T-cell (primary cell): Measurements from ENCODE around the gene MAP3K2. TPM values are rescaled to one million over a fixed set of nuclear protein-coding genes. Genes with fewer than 3 reads are reported as not detected.

ENCODE experiments used
- ATAC-seq, 4 experiments: fragments of 200-7000 bp in 3 of 4; fragments of 150-1000 bp in 1 of 4; cut with Tn5 transposase; replicated peaks in 1 of 4; 1 replicate in 3 of 4; 2 replicates in 1 of 4; pipeline ENCODE4 v1.10.0; 2021; ENCODE audit warnings: moderate library complexity in 3 of 4, mild to moderate bottlenecking in 2 of 4, moderate number of reproducible peaks in 1 of 4
- CTCF ChIA-PET, 2 donors: fragments of 300-600 bp; sonication (Branson Sonifier 250); formaldehyde crosslinking; loops; one replicate each; lab custom pipeline; 2022; ENCODE audit warnings: antibody characterized with exemption in 2 of 2; lab: Charles Lee
- POLR2A ChIA-PET, 2 donors: fragments of 300-600 bp; sonication (Branson Sonifier 250); formaldehyde crosslinking; loops; one replicate each; lab custom pipeline; 2022; ENCODE audit warnings: antibody characterized with exemption in 2 of 2; lab: Charles Lee
- DNase-seq, 35 experiments: peaks; one replicate each; pipeline versions ENCODE4 v3.0.0 to v3.0.0-alpha.2; 2013 to 2023
- H3K27ac ChIP-seq: one replicate; pipeline ENCODE4 v1.5.1; 2013; ENCODE audit warnings: low read length
- H3K27me3 ChIP-seq, 2 experiments: replicated peaks in 1 of 2; 1 replicate in 1 of 2; 2 replicates in 1 of 2; pipeline versions ENCODE4 v1.6.1 to v1.7.0; 2013; ENCODE audit warnings: low read length in 1 of 2, mixed read lengths in 1 of 2; ENCODE audit not compliant: control insufficient read depth in 2 of 2, insufficient read depth in 2 of 2; ENCODE audit errors: extremely low read depth in 1 of 2
- H3K36me3 ChIP-seq, 2 donors: 1 replicate in 1 of 2; 2 replicates in 1 of 2; pipeline versions ENCODE4 v1.6.1 to v1.7.0; 2013; ENCODE audit warnings: low read length in 1 of 2; ENCODE audit not compliant: control insufficient read depth in 2 of 2, insufficient read depth in 1 of 2; ENCODE audit errors: extremely low read depth in 1 of 2
- H3K4me1 ChIP-seq, 2 experiments: 1 replicate in 1 of 2; 2 replicates in 1 of 2; pipeline versions ENCODE4 v1.6.1 to v1.7.0; 2013; ENCODE audit warnings: low read length in 2 of 2, mixed read lengths in 1 of 2; ENCODE audit not compliant: insufficient read depth in 2 of 2, control insufficient read depth in 1 of 2; ENCODE audit errors: extremely low read depth in 1 of 2
- H3K4me3 ChIP-seq, 2 donors: 1 replicate in 1 of 2; 2 replicates in 1 of 2; pipeline versions ENCODE4 v1.5.1 to v1.7.0; 2013; ENCODE audit warnings: mild to moderate bottlenecking in 2 of 2, low read length in 1 of 2, moderate library complexity in 1 of 2; ENCODE audit not compliant: control insufficient read depth in 1 of 2; ENCODE audit errors: extremely low read depth in 1 of 2
- H3K9me3 ChIP-seq: 2 replicates; pipeline ENCODE4 v1.7.0; 2013
- H3K27ac Mint-ChIP-seq, 2 donors: one replicate each; pipeline ENCODE4 v1.8.0; 2020 to 2021; ENCODE audit warnings: mild to moderate bottlenecking in 2 of 2, mixed read lengths in 2 of 2
- H3K27me3 Mint-ChIP-seq, 2 donors: one replicate each; pipeline ENCODE4 v1.8.0; 2021 to 2022; ENCODE audit warnings: mixed read lengths in 2 of 2
- H3K36me3 Mint-ChIP-seq: one replicate; pipeline ENCODE4 v1.8.0; 2021; ENCODE audit warnings: mixed read lengths
- H3K4me1 Mint-ChIP-seq, 3 donors: one replicate each; pipeline ENCODE4 v1.8.0; 2020 to 2022; ENCODE audit warnings: mixed read lengths in 3 of 3, mild to moderate bottlenecking in 1 of 3
- H3K4me3 Mint-ChIP-seq, 3 donors: one replicate each; pipeline ENCODE4 v1.8.0; 2020 to 2022; ENCODE audit warnings: mild to moderate bottlenecking in 3 of 3, mixed read lengths in 3 of 3, moderate library complexity in 3 of 3
- H3K9me3 Mint-ChIP-seq, 3 donors: one replicate each; pipeline ENCODE4 v1.8.0; 2020 to 2022; ENCODE audit warnings: mixed read lengths in 3 of 3
- WGBS: methylation state at CpG from one replicate; pipeline ENCODE4 v1.1.5; 2013; ENCODE audit warnings: missing lambda C conversion rate; ENCODE audit not compliant: insufficient coverage; 5-methylcytosine and 5-hydroxymethylcytosine counted together
- total RNA-seq, 35 experiments: library from RNA in 6 of 35; stranded (reverse) in 6 of 35; fragments of 120-200 nt in 1 of 35; gene quantifications; one replicate each; pipeline versions ENCODE4 v1.2.1 to v1.2.4 and lab custom pipeline; 2013 to 2026

MAP3K2 gene
- total RNA-seq, 5 donors from 2014 or later (not counting 1 experiment from before 2014, with no cell fraction given): 81.6 to 89.1 (median 83.2) TPM

DNA sequence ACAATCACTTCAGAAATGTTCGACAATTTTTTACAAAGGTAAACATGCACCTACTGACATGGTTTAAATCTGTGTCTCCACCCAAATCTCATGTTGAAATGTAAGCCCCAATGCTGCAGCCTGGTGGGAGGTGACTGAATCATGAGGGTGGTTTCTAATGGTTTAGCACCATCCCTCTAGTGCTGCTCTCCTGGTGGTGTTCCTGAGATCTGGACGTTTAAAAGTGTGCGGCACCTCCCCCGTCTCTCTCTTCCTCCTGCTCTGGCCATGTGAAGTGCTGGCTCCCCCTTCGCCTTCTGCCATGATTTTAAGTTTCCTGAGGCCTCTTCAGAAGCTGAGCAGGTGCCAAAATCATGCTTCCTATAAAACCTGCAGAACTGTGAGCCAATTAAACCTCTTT is 28.3 kb downstream of the MAP3K2 start:
- POLR2A ChIA-PET: no interaction called here
- Histone ChIP-seq H3K9me3 (no peaks in the 10 kb centered on the region), H3K27ac (no peak overlapping the region), H3K27me3 (no peaks in the 10 kb centered on the region), H3K4me3 (no peak overlapping the region), H3K4me1 (peaks cover 4% of the 10 kb centered on the region in 2 experiments), H3K36me3 (no peaks in the 10 kb centered on the region)
- no peak for ATAC-seq
- Mint-ChIP-seq H3K4me1 (peaks cover 71 to 86% (median 77%) of the 10 kb centered on the region in 3 donors), H3K4me3 (no peak overlapping the region), H3K27ac (peak overlapping the region in 1 of 2 donors; percentile 70), H3K9me3 (no peaks in the 10 kb centered on the region), H3K36me3 (peaks cover 5% of the 10 kb centered on the region), H3K27me3 (no peaks in the 10 kb centered on the region)
- CTCF ChIA-PET: no interaction called here
- WGBS: 100% methylated on average over 2 of the region's 5 CpGs
- no peak for DNase-seq

DNA sequence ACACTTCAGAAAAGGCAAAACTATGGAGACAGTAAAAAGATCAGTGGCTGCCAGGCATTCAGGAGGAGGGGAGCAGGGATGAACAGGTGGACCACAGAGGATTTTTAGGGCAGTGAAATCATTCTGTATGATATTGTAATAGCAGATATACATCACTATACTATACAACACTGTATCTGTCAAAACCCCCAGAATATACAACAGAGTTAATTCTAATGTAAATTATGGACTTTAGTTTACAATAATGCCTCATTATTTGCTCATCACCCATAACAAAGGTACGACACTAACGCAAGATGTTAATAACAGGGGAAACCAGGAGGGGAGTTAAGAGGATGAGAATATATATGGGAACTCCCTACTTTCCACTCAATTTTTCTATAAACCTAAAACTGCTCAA is 28.8 kb downstream of the MAP3K2 start:
- H3K4me3 Mint-ChIP-seq: no peak overlapping the region
- DNase-seq: no peak
- Histone ChIP-seq H3K36me3 (no peaks in the 10 kb centered on the region), H3K27ac (no peak overlapping the region), H3K9me3 (no peaks in the 10 kb centered on the region), H3K4me1 (peaks cover 4 to 6% of the 10 kb centered on the region in 2 experiments), H3K27me3 (no peaks in the 10 kb centered on the region), H3K4me3 (no peak overlapping the region)
- no peaks in the 10 kb centered on the region for H3K27me3 Mint-ChIP-seq
- peaks cover 5% of the 10 kb centered on the region for H3K36me3 Mint-ChIP-seq
- POLR2A ChIA-PET: no interaction called here
- H3K9me3 Mint-ChIP-seq: no peaks in the 10 kb centered on the region
- CTCF ChIA-PET: no interaction called here
- H3K4me1 Mint-ChIP-seq: peaks cover 69 to 85% (median 75%) of the 10 kb centered on the region in 3 donors
- ATAC-seq: no peak
- no CpG with 5 or more reads among the region's 2 CpGs for WGBS
- no peak overlapping the region for H3K27ac Mint-ChIP-seq

DNA sequence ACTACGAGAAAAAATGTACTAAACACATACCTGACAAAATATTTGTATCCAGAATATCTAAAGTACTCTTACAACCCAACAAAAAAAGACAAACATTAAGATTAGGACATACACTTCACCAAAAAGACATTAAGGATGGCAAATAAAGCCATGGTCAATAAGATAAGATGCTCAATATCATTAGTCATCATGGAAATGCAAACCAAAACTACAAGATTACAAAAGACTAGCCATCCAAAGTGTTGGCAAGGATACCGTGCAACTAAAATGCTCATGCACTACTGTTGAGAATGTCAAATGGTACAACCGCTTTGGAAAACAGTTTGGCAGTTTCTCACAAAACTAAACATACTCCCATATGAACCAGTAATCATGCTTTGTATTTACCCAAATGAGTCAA is 29.7 kb downstream of the MAP3K2 start:
- no peak for ATAC-seq
- Histone ChIP-seq H3K27me3 (no peaks in the 10 kb centered on the region), H3K36me3 (no peaks in the 10 kb centered on the region), H3K4me3 (no peak overlapping the region), H3K27ac (no peak overlapping the region), H3K9me3 (no peaks in the 10 kb centered on the region), H3K4me1 (peaks cover 0 to 5% of the 10 kb centered on the region in 2 experiments)
- peaks cover 63 to 77% (median 68%) of the 10 kb centered on the region in 3 donors for H3K4me1 Mint-ChIP-seq
- H3K27me3 Mint-ChIP-seq: no peaks in the 10 kb centered on the region
- ChIA-PET CTCF (interaction anchor here (0.6 to 0.9 kb wide), 2 partner anchors 8 to 122 kb away, joined by 3 to 4 read pairs; no protein-coding TSS in a partner anchor), POLR2A (no interaction called here)
- H3K36me3 Mint-ChIP-seq: peaks cover 5% of the 10 kb centered on the region
- DNase-seq: no peak
- whole genome bisulfite sequencing: 97% methylated on average over 3 of the region's 3 CpGs
- H3K27ac Mint-ChIP-seq: no peak overlapping the region
- H3K4me3 Mint-ChIP-seq: no peak overlapping the region
- H3K9me3 Mint-ChIP-seq: no peaks in the 10 kb centered on the region

DNA sequence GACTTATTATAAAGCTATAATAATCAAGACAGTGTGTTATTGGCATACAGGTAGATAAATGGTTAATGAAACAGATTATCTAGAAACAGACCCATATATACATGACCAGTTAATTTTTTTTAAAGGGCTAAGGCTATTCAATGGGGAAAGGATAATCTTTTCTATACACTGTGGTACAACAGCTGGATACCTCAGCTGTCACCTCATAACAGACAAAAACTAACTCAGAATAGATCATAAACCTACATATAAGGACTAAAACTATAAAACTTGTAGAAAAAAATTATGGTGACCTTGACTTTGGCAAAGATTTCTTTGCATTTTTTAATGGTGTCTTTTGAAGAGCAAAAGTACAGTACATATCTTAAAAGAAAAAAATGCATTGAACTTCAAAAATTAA is 30.2 kb downstream of the MAP3K2 start:
- H3K4me3 Mint-ChIP-seq: no peak overlapping the region
- no peaks in the 10 kb centered on the region for H3K27me3 Mint-ChIP-seq
- CTCF ChIA-PET: interaction anchor here (0.5 to 0.9 kb wide), 3 partner anchors 8 to 122 kb away, joined by 3 to 4 read pairs (median 4); no protein-coding TSS in a partner anchor
- H3K27me3 ChIP-seq: no peaks in the 10 kb centered on the region
- no peaks in the 10 kb centered on the region for H3K9me3 Mint-ChIP-seq
- no peak for ATAC-seq
- DNase-seq: no peak
- no peaks in the 10 kb centered on the region for H3K36me3 ChIP-seq
- peaks cover 5% of the 10 kb centered on the region for H3K36me3 Mint-ChIP-seq
- peaks cover 0 to 5% of the 10 kb centered on the region in 2 experiments for H3K4me1 ChIP-seq
- peaks cover 63 to 73% (median 68%) of the 10 kb centered on the region in 3 donors for H3K4me1 Mint-ChIP-seq
- no peak overlapping the region for H3K4me3 ChIP-seq
- no peak overlapping the region for H3K27ac ChIP-seq
- POLR2A ChIA-PET: no interaction called here
- H3K27ac Mint-ChIP-seq: no peak overlapping the region
- no peaks in the 10 kb centered on the region for H3K9me3 ChIP-seq

DNA sequence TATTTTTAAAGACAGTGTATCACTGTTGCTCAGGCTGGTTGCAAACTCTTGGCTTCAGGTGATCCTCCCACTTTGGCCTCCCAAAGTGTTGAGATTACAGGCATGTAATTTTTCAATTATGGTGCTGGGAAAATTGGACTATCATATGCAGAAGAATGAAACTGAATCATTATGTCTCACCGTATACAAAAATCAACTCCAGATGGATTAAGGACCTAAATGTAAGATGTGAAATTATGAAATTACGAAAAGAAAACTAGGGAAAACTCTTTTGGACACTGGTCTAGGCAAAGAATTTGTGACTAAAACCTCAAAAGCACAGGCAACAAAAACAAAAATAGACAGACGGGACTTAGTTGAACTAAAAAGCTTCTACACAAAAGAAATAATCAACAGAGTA is 31.2 kb downstream of the MAP3K2 start:
- Mint-ChIP-seq H3K4me3 (no peak overlapping the region), H3K9me3 (no peaks in the 10 kb centered on the region), H3K4me1 (peaks cover 66 to 73% (median 68%) of the 10 kb centered on the region in 3 donors), H3K27ac (no peak overlapping the region), H3K36me3 (peaks cover 10% of the 10 kb centered on the region), H3K27me3 (no peaks in the 10 kb centered on the region)
- no peaks in the 10 kb centered on the region for H3K36me3 ChIP-seq
- no peak overlapping the region for H3K4me3 ChIP-seq
- H3K27me3 ChIP-seq: no peaks in the 10 kb centered on the region
- DNase-seq (no peak), ATAC-seq (no peak)
- H3K27ac ChIP-seq: no peak overlapping the region
- WGBS: no CpG with 5 or more reads among the region's 3 CpGs
- ChIA-PET CTCF (interaction anchor here (0.6 to 1.0 kb wide), 4 partner anchors 10 to 122 kb away, joined by 3 to 5 read pairs (median 3); no protein-coding TSS in a partner anchor), POLR2A (no interaction called here)
- no peaks in the 10 kb centered on the region for H3K9me3 ChIP-seq
- peaks cover 0 to 5% of the 10 kb centered on the region in 2 experiments for H3K4me1 ChIP-seq

DNA sequence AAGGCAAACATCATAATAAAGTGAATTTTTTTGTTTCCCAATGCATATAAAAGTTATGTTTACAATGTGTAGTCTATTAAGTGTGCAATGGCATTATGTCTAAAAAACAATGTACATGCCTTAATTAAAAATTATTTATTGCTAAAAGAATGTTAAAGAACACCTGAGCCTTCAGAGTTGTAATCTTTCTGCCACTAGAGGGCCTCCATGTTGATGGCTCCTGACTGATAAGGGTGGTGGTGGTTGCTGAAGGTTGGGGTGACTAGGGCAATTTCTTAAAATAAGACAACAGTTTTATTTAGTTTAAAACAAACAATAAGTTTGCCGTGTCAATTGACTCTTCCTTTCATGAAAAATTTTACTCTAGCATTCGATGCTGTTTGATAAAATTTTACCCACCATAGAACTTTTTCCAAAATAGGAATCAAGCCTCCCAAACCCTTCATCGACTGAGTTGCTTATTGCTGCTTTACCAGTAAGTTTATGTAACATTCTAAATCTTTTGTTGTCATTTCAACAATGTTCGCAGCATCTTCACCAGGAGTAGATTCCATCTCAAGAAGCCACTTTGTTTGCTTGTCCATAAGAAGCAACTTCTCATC is 32.3 kb downstream of the MAP3K2 start:
- peaks cover 10% of the 10 kb centered on the region for H3K36me3 Mint-ChIP-seq
- no peaks in the 10 kb centered on the region for H3K27me3 ChIP-seq
- peaks cover 0 to 5% of the 10 kb centered on the region in 2 experiments for H3K4me1 ChIP-seq
- POLR2A ChIA-PET: no interaction called here
- H3K36me3 ChIP-seq: no peaks in the 10 kb centered on the region
- H3K9me3 ChIP-seq: no peaks in the 10 kb centered on the region
- 100% methylated on average over 2 of the region's 4 CpGs for WGBS
- H3K4me3 Mint-ChIP-seq: no peak overlapping the region
- DNase-seq (peak in 28 of 35 experiments; percentile 5 to 70 (median 18)), ATAC-seq (peak in 3 of 4 experiments; percentile 45 to 66 (median 63))
- no peak overlapping the region for H3K27ac Mint-ChIP-seq
- H3K27ac ChIP-seq: no peak overlapping the region
- H3K4me3 ChIP-seq: no peak overlapping the region
- no peaks in the 10 kb centered on the region for H3K27me3 Mint-ChIP-seq
- peaks cover 70 to 76% (median 71%) of the 10 kb centered on the region in 3 donors for H3K4me1 Mint-ChIP-seq
- CTCF ChIA-PET: interaction anchor here (0.6 to 1.0 kb wide), 4 partner anchors 11 to 321 kb away, joined by 3 to 5 read pairs (median 4); no protein-coding TSS in a partner anchor
- H3K9me3 Mint-ChIP-seq: no peaks in the 10 kb centered on the region
